Keratinocyte (primary cell): Measurements from ENCODE around the gene CRYL1. TPM values are rescaled to one million over a fixed set of nuclear protein-coding genes. Genes with fewer than 3 reads are reported as not detected.

Source experiments
- DNase-seq: peaks from one replicate; pipeline ENCODE4 v3.0.0-alpha.2; 2011; ENCODE audit warnings: low read depth, missing footprints, low spot score
- FAIRE-seq: peaks from 2 replicates; lab custom pipeline; 2011; peaks lifted over from hg19 to GRCh38; lab: Jason Lieb, UNC
- H2AFZ ChIP-seq: 2 replicates; pipeline ENCODE4 v1.6.0; 2012; ENCODE audit warnings: low read length, control low read depth, inconsistent platforms; ENCODE audit not compliant: control insufficient read depth
- H3K27ac ChIP-seq: 2 replicates; pipeline ENCODE4 v1.5.1; 2011; ENCODE audit warnings: low read length; ENCODE audit not compliant: control insufficient read depth, insufficient read depth
- H3K27me3 ChIP-seq: 3 replicates; pipeline ENCODE4 v1.6.0; 2011; ENCODE audit warnings: low read length; ENCODE audit not compliant: control insufficient read depth, insufficient read depth; ENCODE audit errors: extremely low read depth
- H3K36me3 ChIP-seq, 2 experiments: 2 replicates in 1 of 2; 3 replicates in 1 of 2; pipeline ENCODE4 v1.5.1; 2011; ENCODE audit warnings: low read length in 2 of 2, mild to moderate bottlenecking in 1 of 2; ENCODE audit not compliant: control insufficient read depth in 2 of 2, insufficient read depth in 2 of 2; ENCODE audit errors: extremely low read depth in 1 of 2
- H3K4me1 ChIP-seq: 3 replicates; pipeline ENCODE4 v1.5.1; 2011; ENCODE audit warnings: low read length; ENCODE audit not compliant: control insufficient read depth, insufficient read depth; ENCODE audit errors: extremely low read depth
- H3K4me2 ChIP-seq: 3 replicates; pipeline ENCODE4 v1.6.0; 2011; ENCODE audit warnings: low read depth, low read length; ENCODE audit not compliant: control insufficient read depth, insufficient read depth; ENCODE audit errors: extremely low read depth
- H3K4me3 ChIP-seq, 3 experiments: fragments of 200-600 bp in 1 of 3; sonication (generic) in 1 of 3; 2 replicates in 2 of 3; 3 replicates in 1 of 3; pipeline ENCODE4 v1.5.1; 2011 to 2016; ENCODE audit warnings: low read length in 3 of 3, mild to moderate bottlenecking in 3 of 3, control low read depth in 2 of 3, inconsistent platforms in 1 of 3, low read depth in 1 of 3, mixed read lengths in 1 of 3, mixed run types in 1 of 3, moderate library complexity in 1 of 3; ENCODE audit not compliant: control insufficient read depth in 2 of 3, insufficient read depth in 2 of 3; ENCODE audit errors: extremely low read depth in 1 of 3
- H3K79me2 ChIP-seq: 2 replicates; pipeline ENCODE4 v1.6.0; 2012; ENCODE audit warnings: low read length; ENCODE audit not compliant: control insufficient read depth, insufficient read depth
- H3K9ac ChIP-seq: 3 replicates; pipeline ENCODE4 v1.6.0; 2011; ENCODE audit warnings: low read length; ENCODE audit not compliant: control insufficient read depth, insufficient read depth; ENCODE audit errors: extremely low read depth
- H3K9me1 ChIP-seq: 3 replicates; pipeline ENCODE4 v1.6.0; 2011; ENCODE audit warnings: low read length; ENCODE audit not compliant: control insufficient read depth, insufficient read depth; ENCODE audit errors: extremely low read depth
- H3K9me3 ChIP-seq: 2 replicates; pipeline ENCODE4 v1.5.1; 2012; ENCODE audit warnings: low read depth, low read length; ENCODE audit not compliant: control insufficient read depth
- H4K20me1 ChIP-seq: 3 replicates; pipeline ENCODE4 v1.6.0; 2011; ENCODE audit warnings: low read length; ENCODE audit not compliant: control insufficient read depth, insufficient read depth; ENCODE audit errors: extremely low read depth
- EZH2 ChIP-seq: IDR thresholded peaks from one replicate; pipeline ENCODE4 v1.6.1; 2012; ENCODE audit warnings: inconsistent platforms, mild to moderate bottlenecking, low read length, moderate library complexity
- dilution Hi-C: fragments of 300-500 bp; cut with MboI; formaldehyde crosslinking; loops from one replicate; pipeline ENCODE4 v1.7.0; 2020; ENCODE audit warnings: low sequenced_read_pairs; ENCODE audit not compliant: extremely low pct_ligation_motif_present
- polyA plus RNA-seq, 5 experiments: library from polyadenylated mRNA; depleted of rRNA in 3 of 5; stranded (reverse) in 3 of 5; stranded (forward) in 1 of 5; unstranded in 1 of 5; fragments of >200 nt; gene quantifications; 1 replicate in 1 of 5; 2 replicates in 3 of 5; 3 replicates in 1 of 5; pipeline versions ENCODE4 v1.2.1 to v1.2.3, GENCODE V29; 2011 to 2012; ENCODE audit warnings: missing spikeins in 2 of 5, low read depth in 1 of 5, low replicate concordance in 1 of 5
- TF ChIP-seq, protein P1 (sequence below), 3 experiments: IDR thresholded peaks in 1 of 3; conservative IDR thresholded peaks in 1 of 3; optimal IDR thresholded peaks in 1 of 3; 2 replicates in 2 of 3; 3 replicates in 1 of 3; pipeline versions ENCODE3 to v1.5.1; 2011; ENCODE audit warnings: low read length in 3 of 3, mild to moderate bottlenecking in 3 of 3, moderate library complexity in 2 of 3, control low read depth in 1 of 3, inconsistent platforms in 1 of 3; ENCODE audit not compliant: insufficient read depth in 2 of 3; ENCODE audit errors: extremely low read depth in 1 of 3

The CRYL1 gene
- polyA plus RNA-seq, 1 donor (not counting 4 experiments of a cell fraction or from before 2014, with no cell fraction given): 27.2 TPM

GRCh38 chr13:20519875-20520274 lies 5.8 kb downstream of the CRYL1 start:
- DNase-seq (no peak), FAIRE-seq (no peak)
- Histone ChIP-seq H3K27me3 (no peaks in the 10 kb centered on the region), H4K20me1 (no peaks in the 10 kb centered on the region), H3K4me2 (no peak overlapping the region), H3K4me1 (no peaks in the 10 kb centered on the region), H3K9ac (no peak overlapping the region), H3K9me1 (no peaks in the 10 kb centered on the region), H2AFZ (no peak overlapping the region), H3K27ac (no peak overlapping the region), H3K4me3 (no peak overlapping the region), H3K9me3 (no peaks in the 10 kb centered on the region), H3K36me3 (no peaks in the 10 kb centered on the region), H3K79me2 (no peaks in the 10 kb centered on the region)
- dilution Hi-C loops: no loop called here
- TF ChIP-seq EZH2: no peak
- TF ChIP-seq, protein P1, sequence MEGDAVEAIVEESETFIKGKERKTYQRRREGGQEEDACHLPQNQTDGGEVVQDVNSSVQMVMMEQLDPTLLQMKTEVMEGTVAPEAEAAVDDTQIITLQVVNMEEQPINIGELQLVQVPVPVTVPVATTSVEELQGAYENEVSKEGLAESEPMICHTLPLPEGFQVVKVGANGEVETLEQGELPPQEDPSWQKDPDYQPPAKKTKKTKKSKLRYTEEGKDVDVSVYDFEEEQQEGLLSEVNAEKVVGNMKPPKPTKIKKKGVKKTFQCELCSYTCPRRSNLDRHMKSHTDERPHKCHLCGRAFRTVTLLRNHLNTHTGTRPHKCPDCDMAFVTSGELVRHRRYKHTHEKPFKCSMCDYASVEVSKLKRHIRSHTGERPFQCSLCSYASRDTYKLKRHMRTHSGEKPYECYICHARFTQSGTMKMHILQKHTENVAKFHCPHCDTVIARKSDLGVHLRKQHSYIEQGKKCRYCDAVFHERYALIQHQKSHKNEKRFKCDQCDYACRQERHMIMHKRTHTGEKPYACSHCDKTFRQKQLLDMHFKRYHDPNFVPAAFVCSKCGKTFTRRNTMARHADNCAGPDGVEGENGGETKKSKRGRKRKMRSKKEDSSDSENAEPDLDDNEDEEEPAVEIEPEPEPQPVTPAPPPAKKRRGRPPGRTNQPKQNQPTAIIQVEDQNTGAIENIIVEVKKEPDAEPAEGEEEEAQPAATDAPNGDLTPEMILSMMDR (optimal IDR thresholded peaks at IDR 0.05 in 1 of 3, IDR thresholded peaks at IDR 0.05 in 1 of 3, conservative IDR thresholded peaks at IDR 0.05 in 1 of 3; ENCODE audit: extremely low read depth in 1 of 3, insufficient read depth in 2 of 3, low read length in 3 of 3): no peak

DNA sequence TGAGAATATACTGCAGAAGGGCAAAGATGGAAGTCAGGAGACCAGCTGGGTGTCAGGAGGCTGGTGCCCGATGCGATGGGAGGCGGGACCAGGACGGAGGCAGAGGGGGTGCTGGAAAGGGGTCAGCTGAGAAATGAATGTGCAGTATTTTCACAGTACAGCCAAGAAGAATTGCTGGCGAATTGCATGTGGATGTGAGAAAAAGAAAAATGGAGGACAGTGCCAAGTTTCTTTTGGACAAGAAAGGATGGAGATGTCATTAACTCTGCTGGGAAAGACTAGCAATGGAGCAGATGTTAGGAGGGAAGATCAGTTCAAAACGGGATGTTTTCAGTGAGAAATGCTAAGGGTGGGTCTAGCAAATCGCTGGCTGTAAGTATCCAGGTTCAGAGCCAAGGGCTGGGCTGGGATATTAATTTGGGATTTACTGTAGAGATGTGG lies 7.0 kb downstream of the CRYL1 start:
- no peaks in the 10 kb centered on the region for H3K9me3 ChIP-seq
- H2AFZ ChIP-seq: no peak overlapping the region

More for the DNA sequence above, 7.0 kb downstream of the CRYL1 start:
- H3K79me2 ChIP-seq: no peaks in the 10 kb centered on the region
- H4K20me1 ChIP-seq: no peaks in the 10 kb centered on the region
- no peaks in the 10 kb centered on the region for H3K36me3 ChIP-seq
- no peak for DNase-seq
- H3K4me3 ChIP-seq: no peak overlapping the region
- dilution Hi-C loops: no loop called here
- H3K9me1 ChIP-seq: no peaks in the 10 kb centered on the region
- no peak for TF ChIP-seq EZH2
- TF ChIP-seq, protein P1 (optimal IDR thresholded peaks at IDR 0.05 in 1 of 3, IDR thresholded peaks at IDR 0.05 in 1 of 3, conservative IDR thresholded peaks at IDR 0.05 in 1 of 3; ENCODE audit: extremely low read depth in 1 of 3, insufficient read depth in 2 of 3, low read length in 3 of 3): no peak
- no peaks in the 10 kb centered on the region for H3K4me1 ChIP-seq
- FAIRE-seq: no peak
- no peaks in the 10 kb centered on the region for H3K27me3 ChIP-seq
- H3K9ac ChIP-seq: no peak overlapping the region
- H3K4me2 ChIP-seq: no peak overlapping the region
- H3K27ac ChIP-seq: no peak overlapping the region
